IMR-90 (cell line): Measurements from ENCODE around the gene VPS35. TPM values are rescaled to one million over a fixed set of nuclear protein-coding genes. Genes with fewer than 3 reads are reported as not detected.
A peak's percentile ranks its signal among the peaks of the same experiment; 100 is the strongest.

Experiments
- ATAC-seq: fragments of 200-7000 bp; cut with Tn5 transposase; 2 replicates; pipeline ENCODE4 v1.9.1; 2020; ENCODE audit warnings: low read depth, mild to moderate bottlenecking, moderate library complexity
- BruUV-seq: library from RNA; stranded (reverse); fragments of 400-500 nt; replicated peaks from 2 replicates; lab custom pipeline; 2021; lab: Mats Ljungman, UMichigan
- CTCF ChIA-PET: fragments of 300-600 bp; formaldehyde crosslinking; extraction: SDS; loops from one replicate; lab custom pipeline; 2021; ENCODE audit warnings: antibody characterized with exemption; lab: Yijun Ruan, JAX
- POLR2A ChIA-PET: fragments of 300-600 bp; sonication (Branson Sonifier 250); formaldehyde crosslinking; loops from one replicate; lab custom pipeline; 2022; ENCODE audit warnings: antibody characterized with exemption; ENCODE audit not compliant: unreplicated experiment; lab: Charles Lee
- DNase-seq: peaks from one replicate; pipeline ENCODE4 v3.0.0; 2013
- H2AFZ ChIP-seq: replicated peaks from 2 replicates; pipeline ENCODE3; 2013; ENCODE audit warnings: low read length, mild to moderate bottlenecking; ENCODE audit not compliant: poor library complexity
- H2AK5ac ChIP-seq: 2 replicates; pipeline ENCODE4 v1.6.1; 2013; ENCODE audit warnings: low read depth, low read length, inconsistent platforms
- H2AK9ac ChIP-seq: replicated peaks from 2 replicates; pipeline ENCODE3; 2013; ENCODE audit warnings: mild to moderate bottlenecking, low read depth, low read length, moderate library complexity; ENCODE audit not compliant: poor library complexity
- H2BK120ac ChIP-seq: 2 replicates; pipeline ENCODE4 v1.6.1; 2013; ENCODE audit warnings: low read depth, low read length, inconsistent platforms
- H2BK15ac ChIP-seq: 3 replicates; pipeline ENCODE4 v1.6.1; 2013; ENCODE audit warnings: low read depth, low read length, inconsistent platforms
- H2BK20ac ChIP-seq: 2 replicates; pipeline ENCODE4 v1.6.1; 2013; ENCODE audit warnings: low read depth, mild to moderate bottlenecking, inconsistent platforms, low read length, moderate library complexity
- H2BK5ac ChIP-seq: 2 replicates; pipeline ENCODE4 v1.6.1; 2013; ENCODE audit warnings: mild to moderate bottlenecking, low read depth, low read length, inconsistent platforms; ENCODE audit not compliant: poor library complexity, severe bottlenecking
- H3K14ac ChIP-seq: replicated peaks from 2 replicates; pipeline ENCODE4 v1.6.1; 2013; ENCODE audit warnings: low read depth, low read length, inconsistent platforms
- H3K18ac ChIP-seq: 2 replicates; pipeline ENCODE4 v1.6.1; 2013; ENCODE audit warnings: low read depth, low read length, control low read depth
- H3K23ac ChIP-seq: 2 replicates; pipeline ENCODE4 v1.6.1; 2013; ENCODE audit warnings: low read depth, low read length, inconsistent platforms
- H3K27ac ChIP-seq: 2 replicates; pipeline ENCODE4 v1.5.1; 2013; ENCODE audit warnings: mild to moderate bottlenecking, control low read depth, low read length; ENCODE audit not compliant: insufficient read depth
- H3K27me3 ChIP-seq: 2 replicates; pipeline ENCODE4 v1.6.1; 2013; ENCODE audit warnings: low read length; ENCODE audit not compliant: control insufficient read depth, insufficient read depth
- H3K36me3 ChIP-seq: 2 replicates; pipeline ENCODE4 v1.6.1; 2013; ENCODE audit warnings: low read length, mixed read lengths; ENCODE audit not compliant: control insufficient read depth, insufficient read depth
- H3K4ac ChIP-seq: 2 replicates; pipeline ENCODE4 v1.6.1; 2013; ENCODE audit warnings: low read depth, low read length, inconsistent platforms
- H3K4me1 ChIP-seq: 2 replicates; pipeline ENCODE4 v1.6.1; 2013; ENCODE audit warnings: low read length, mixed read lengths; ENCODE audit not compliant: control insufficient read depth, insufficient read depth
- H3K4me2 ChIP-seq: 2 replicates; pipeline ENCODE4 v1.6.1; 2013; ENCODE audit warnings: low read depth, mild to moderate bottlenecking, control low read depth, low read length, moderate library complexity
- H3K4me3 ChIP-seq: 2 replicates; pipeline ENCODE4 v1.5.1; 2013; ENCODE audit warnings: low read depth, mild to moderate bottlenecking, control low read depth, low read length, moderate library complexity; ENCODE audit not compliant: insufficient read depth
- H3K56ac ChIP-seq: 2 replicates; pipeline ENCODE4 v1.6.1; 2013; ENCODE audit warnings: low read length, inconsistent platforms; ENCODE audit not compliant: insufficient read depth; ENCODE audit errors: extremely low read depth
- H3K79me1 ChIP-seq, 2 experiments: 2 replicates each; pipeline ENCODE4 v1.6.1; 2013; ENCODE audit warnings: low read length in 2 of 2, inconsistent platforms in 1 of 2, low read depth in 1 of 2
- H3K9ac ChIP-seq: 2 replicates; pipeline ENCODE4 v1.6.1; 2013; ENCODE audit warnings: low read depth, low read length, control low read depth
- H3K9me1 ChIP-seq: 2 replicates; pipeline ENCODE4 v1.6.1; 2013; ENCODE audit warnings: low read length, inconsistent platforms; ENCODE audit not compliant: insufficient read depth
- H3K9me3 ChIP-seq: 2 replicates; pipeline ENCODE4 v1.6.1; 2013; ENCODE audit warnings: low read length; ENCODE audit not compliant: control insufficient read depth, insufficient read depth
- H4K20me1 ChIP-seq: 2 replicates; pipeline ENCODE4 v1.6.1; 2013; ENCODE audit warnings: low read length, inconsistent platforms; ENCODE audit not compliant: insufficient read depth
- H4K5ac ChIP-seq: 2 replicates; pipeline ENCODE4 v1.6.1; 2013; ENCODE audit warnings: mild to moderate bottlenecking, low read depth, low read length, control low read depth
- H4K8ac ChIP-seq, 2 experiments: 2 replicates each; pipeline ENCODE4 v1.6.1; 2013; ENCODE audit warnings: low read depth in 2 of 2, low read length in 2 of 2, control low read depth in 1 of 2, inconsistent platforms in 1 of 2
- H4K91ac ChIP-seq: 2 replicates; pipeline ENCODE4 v1.6.1; 2013; ENCODE audit warnings: low read depth, low read length, inconsistent platforms; ENCODE audit not compliant: insufficient read depth
- BHLHE40 ChIP-seq: fragments of 150-350 bp; IDR thresholded peaks from 2 replicates; pipeline ENCODE4 v1.6.1; 2016; ENCODE audit warnings: mild to moderate bottlenecking, low read depth, low read length
- CEBPB ChIP-seq: IDR thresholded peaks from 2 replicates; pipeline ENCODE4 v1.6.1; 2012; ENCODE audit warnings: low read depth, low read length, improper control_type of control experiment
- CHD1 ChIP-seq: IDR thresholded peaks from 2 replicates; pipeline ENCODE4 v1.6.1; 2012; ENCODE audit warnings: low read depth, low read length, improper control_type of control experiment
- FOS ChIP-seq: fragments of 150-350 bp; IDR thresholded peaks from 2 replicates; pipeline ENCODE4 v1.6.1; 2016; ENCODE audit warnings: low read depth, low read length
- MAFK ChIP-seq: IDR thresholded peaks from 2 replicates; pipeline ENCODE4 v1.6.1; 2012; ENCODE audit warnings: low read depth, low read length, improper control_type of control experiment
- MAZ ChIP-seq: IDR thresholded peaks from 2 replicates; pipeline ENCODE4 v1.6.1; 2012; ENCODE audit warnings: low read depth, mild to moderate bottlenecking, low read length, improper control_type of control experiment, moderate library complexity, borderline replicate concordance
- MXI1 ChIP-seq: IDR thresholded peaks from 2 replicates; pipeline ENCODE4 v1.6.1; 2012; ENCODE audit warnings: low read depth, mild to moderate bottlenecking, low read length, moderate library complexity, borderline replicate concordance
- NFE2L2 ChIP-seq: fragments of 150-350 bp; IDR thresholded peaks from 2 replicates; pipeline ENCODE4 v1.6.1; 2016; ENCODE audit warnings: low read depth, mild to moderate bottlenecking, low read length
- POLR2A ChIP-seq: IDR thresholded peaks from 2 replicates; pipeline ENCODE4 v1.6.1; 2012; ENCODE audit warnings: mild to moderate bottlenecking, low read depth, low read length
- RAD21 ChIP-seq: IDR thresholded peaks from 2 replicates; pipeline ENCODE4 v1.6.1; 2012; ENCODE audit warnings: low read length, improper control_type of control experiment
- RCOR1 ChIP-seq: IDR thresholded peaks from 2 replicates; pipeline ENCODE4 v1.6.1; 2012; ENCODE audit warnings: mild to moderate bottlenecking, low read length, improper control_type of control experiment; ENCODE audit not compliant: insufficient replicate concordance
- RFX5 ChIP-seq: IDR thresholded peaks from 2 replicates; pipeline ENCODE4 v1.8.0; 2012; ENCODE audit warnings: low read depth, mild to moderate bottlenecking, low read length, moderate library complexity
- SMC3 ChIP-seq: fragments of 150-350 bp; IDR thresholded peaks from 2 replicates; pipeline ENCODE4 v1.6.1; 2016; ENCODE audit warnings: low read depth, mild to moderate bottlenecking, antibody characterized with exemption, low read length, moderate library complexity
- WGBS, 2 experiments: methylation state at CpG; one replicate each; pipeline versions ENCODE4 v1.1.5 to v1.1.7; 2013; ENCODE audit warnings: missing lambda C conversion rate in 2 of 2; ENCODE audit not compliant: insufficient read length in 1 of 2; ENCODE audit errors: extremely low coverage in 2 of 2; 5-methylcytosine and 5-hydroxymethylcytosine counted together
- dilution Hi-C: fragments of 300-500 bp; cut with HindIII; formaldehyde crosslinking; loops from one replicate; pipeline ENCODE4 v1.14.3; 2018; ENCODE audit warnings: low sequenced_read_pairs; ENCODE audit not compliant: unreplicated experiment
- in situ Hi-C: fragments of 300-500 bp; cut with MboI; formaldehyde crosslinking; loops from 3 replicates; pipeline ENCODE4 v1.14.3; 2019; ENCODE audit warnings: low sequenced_read_pairs, inconsistent platforms, mixed read lengths
- intact Hi-C: fragments of 100-400 bp; cut with micrococcal nuclease; formaldehyde crosslinking; loops from 2 replicates; pipeline ENCODE4 v1.10.0; 2022
- polyA plus RNA-seq, 3 experiments: library from polyadenylated mRNA; depleted of rRNA; stranded (reverse); fragments of >200 nt; gene quantifications; 2 replicates each; pipeline ENCODE4 v1.2.3, GENCODE V29; 2012; ENCODE audit warnings: low replicate concordance in 1 of 3
- total RNA-seq: library from RNA; depleted of rRNA; stranded (reverse); fragments of >200 nt; gene quantifications from 2 replicates; pipeline ENCODE4 v1.2.3, GENCODE V29; 2012
- TF ChIP-seq, protein P1 (sequence below): fragments of 150-350 bp; IDR thresholded peaks from 2 replicates; pipeline ENCODE4 v1.6.1; 2016; ENCODE audit warnings: low read depth, mild to moderate bottlenecking, low read length, moderate library complexity, borderline replicate concordance
- TF ChIP-seq, protein P2 (sequence below): conservative IDR thresholded peaks from 2 replicates; pipeline ENCODE4 v1.5.1; 2012; ENCODE audit warnings: mild to moderate bottlenecking, low read depth, low read length, improper control_type of control experiment

VPS35 gene
- total and polyA plus RNA-seq, 2 of the 4 experiments (the other 2 are of a cell fraction): 42.3 to 89.4 TPM

DNA sequence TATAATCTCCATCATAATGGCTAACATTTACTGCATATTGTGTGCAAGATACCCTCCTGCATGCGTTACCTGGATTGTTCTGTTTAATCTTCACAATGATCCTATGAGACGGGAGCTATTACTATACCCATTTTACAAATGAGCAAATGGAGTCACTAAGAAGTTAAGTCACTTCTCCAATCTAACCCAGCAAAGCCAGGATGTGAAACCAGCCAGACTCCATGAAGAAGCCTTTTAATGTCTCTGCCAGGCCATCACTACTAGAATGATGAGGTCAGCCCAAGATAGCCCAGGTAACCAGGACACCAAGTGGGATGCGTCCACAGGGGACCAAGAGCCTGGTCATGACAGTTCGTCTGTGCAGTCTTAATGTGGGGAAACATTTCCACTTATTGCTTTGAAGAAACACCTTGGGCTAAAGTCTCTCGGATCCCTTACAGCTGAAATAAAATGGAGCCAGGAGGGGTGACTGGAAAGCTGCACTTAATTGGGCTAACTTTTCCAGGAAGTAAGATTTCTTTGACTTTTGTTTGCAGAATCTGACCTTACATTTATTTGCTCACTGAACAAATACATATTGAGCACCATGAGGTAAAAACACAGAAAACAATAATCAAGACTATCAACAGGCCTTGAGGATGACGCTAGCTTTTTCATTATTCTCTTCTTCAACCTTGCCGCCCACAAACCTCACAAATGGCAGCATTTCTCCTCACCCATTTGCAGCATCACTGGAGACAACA, 66.9 kb downstream of the VPS35 start:
- Histone ChIP-seq H3K4me3 (no peak overlapping the region), H4K5ac (no peak overlapping the region), H3K27me3 (no peaks in the 10 kb centered on the region), H3K4me2 (no peak overlapping the region), H3K27ac (no peak overlapping the region), H2BK15ac (no peak overlapping the region), H4K20me1 (no peaks in the 10 kb centered on the region), H2BK5ac (no peak overlapping the region), H3K4ac (0 out of 2 replicates have a peak overlapping the region, but pooled peaks have one; percentile 2), H3K56ac (no peak overlapping the region), H4K8ac (0 out of 4 replicates have a peak overlapping the region, but pooled peaks of 1 of the 2 experiments have one; percentile 30), H3K14ac (no peak overlapping the region), H2BK120ac (no peak overlapping the region), H2AFZ (no peak overlapping the region), H3K18ac (no peak overlapping the region), H3K23ac (no peak overlapping the region), H3K36me3 (no peaks in the 10 kb centered on the region), H3K9me1 (peaks cover 3% of the 10 kb centered on the region; the same call in 1 of the 2 replicates), H2BK20ac (no peak overlapping the region), H2AK9ac (no peak overlapping the region), H3K9ac (no peak overlapping the region), H2AK5ac (no peak overlapping the region), H3K4me1 (peaks cover 2% of the 10 kb centered on the region; the same call in 1 of the 2 replicates), H3K9me3 (no peaks in the 10 kb centered on the region), H4K91ac (no peak overlapping the region), H3K79me1 (peaks cover 7 to 15% of the 10 kb centered on the region in 2 experiments; a peak in 2 of 4 replicates)
- in situ Hi-C loops: no loop called here
- intact Hi-C loops: no loop called here
- DNase-seq (no peak), ATAC-seq (no peak)
- WGBS, 2 experiments: 100% methylated on average over 3 of the region's 7 CpGs; no CpG with 5 or more reads in 1 of the 2 experiments
- CTCF ChIA-PET: no interaction called here
- dilution Hi-C loops: no loop called here
- POLR2A ChIA-PET: interaction anchor here (0.5 kb wide), 1 partner anchor 1696 kb away, joined by 3 read pairs; no protein-coding TSS in a partner anchor
- no TSS peak for BruUV-seq
- no peak for TF ChIP-seq RFX5
- TF ChIP-seq, protein P1, sequence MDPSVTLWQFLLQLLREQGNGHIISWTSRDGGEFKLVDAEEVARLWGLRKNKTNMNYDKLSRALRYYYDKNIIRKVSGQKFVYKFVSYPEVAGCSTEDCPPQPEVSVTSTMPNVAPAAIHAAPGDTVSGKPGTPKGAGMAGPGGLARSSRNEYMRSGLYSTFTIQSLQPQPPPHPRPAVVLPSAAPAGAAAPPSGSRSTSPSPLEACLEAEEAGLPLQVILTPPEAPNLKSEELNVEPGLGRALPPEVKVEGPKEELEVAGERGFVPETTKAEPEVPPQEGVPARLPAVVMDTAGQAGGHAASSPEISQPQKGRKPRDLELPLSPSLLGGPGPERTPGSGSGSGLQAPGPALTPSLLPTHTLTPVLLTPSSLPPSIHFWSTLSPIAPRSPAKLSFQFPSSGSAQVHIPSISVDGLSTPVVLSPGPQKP: no peak
- no peak for TF ChIP-seq MAFK
- no peak for TF ChIP-seq FOS
- no peak for TF ChIP-seq POLR2A
- no peak for TF ChIP-seq CHD1
- TF ChIP-seq NFE2L2: no peak
- TF ChIP-seq, protein P2, sequence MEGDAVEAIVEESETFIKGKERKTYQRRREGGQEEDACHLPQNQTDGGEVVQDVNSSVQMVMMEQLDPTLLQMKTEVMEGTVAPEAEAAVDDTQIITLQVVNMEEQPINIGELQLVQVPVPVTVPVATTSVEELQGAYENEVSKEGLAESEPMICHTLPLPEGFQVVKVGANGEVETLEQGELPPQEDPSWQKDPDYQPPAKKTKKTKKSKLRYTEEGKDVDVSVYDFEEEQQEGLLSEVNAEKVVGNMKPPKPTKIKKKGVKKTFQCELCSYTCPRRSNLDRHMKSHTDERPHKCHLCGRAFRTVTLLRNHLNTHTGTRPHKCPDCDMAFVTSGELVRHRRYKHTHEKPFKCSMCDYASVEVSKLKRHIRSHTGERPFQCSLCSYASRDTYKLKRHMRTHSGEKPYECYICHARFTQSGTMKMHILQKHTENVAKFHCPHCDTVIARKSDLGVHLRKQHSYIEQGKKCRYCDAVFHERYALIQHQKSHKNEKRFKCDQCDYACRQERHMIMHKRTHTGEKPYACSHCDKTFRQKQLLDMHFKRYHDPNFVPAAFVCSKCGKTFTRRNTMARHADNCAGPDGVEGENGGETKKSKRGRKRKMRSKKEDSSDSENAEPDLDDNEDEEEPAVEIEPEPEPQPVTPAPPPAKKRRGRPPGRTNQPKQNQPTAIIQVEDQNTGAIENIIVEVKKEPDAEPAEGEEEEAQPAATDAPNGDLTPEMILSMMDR: no peak
- TF ChIP-seq CEBPB: no peak
- TF ChIP-seq RCOR1: no peak
- no peak for TF ChIP-seq SMC3
- TF ChIP-seq MXI1: no peak
- TF ChIP-seq MAZ: no peak
- TF ChIP-seq RAD21: no peak
- no peak for TF ChIP-seq BHLHE40
